Coronary artery (tissue), 2 donors: ENCODE measurements around the gene RASGEF1B.

Experiments used
- DNase-seq: peaks from one replicate; pipeline ENCODE4 v3.0.0-alpha.2; 2017; ENCODE audit warnings: low spot score
- H3K27ac ChIP-seq, 2 donors: fragments of 200-600 bp; sonication (generic); one replicate each; pipeline ENCODE4 v1.5.1; 2016 to 2019
- H3K4me3 ChIP-seq: fragments of 200-600 bp; sonication (generic); 2 replicates; pipeline ENCODE4 v1.5.1; 2016; ENCODE audit warnings: mild to moderate bottlenecking, moderate library complexity
- TF ChIP-seq, protein P1 (sequence below): fragments of 200-600 bp; sonication (generic); IDR thresholded peaks from one replicate; pipeline ENCODE4 v1.5.1; 2019; ENCODE audit warnings: antibody characterized with exemption

The RASGEF1B gene

DNA sequence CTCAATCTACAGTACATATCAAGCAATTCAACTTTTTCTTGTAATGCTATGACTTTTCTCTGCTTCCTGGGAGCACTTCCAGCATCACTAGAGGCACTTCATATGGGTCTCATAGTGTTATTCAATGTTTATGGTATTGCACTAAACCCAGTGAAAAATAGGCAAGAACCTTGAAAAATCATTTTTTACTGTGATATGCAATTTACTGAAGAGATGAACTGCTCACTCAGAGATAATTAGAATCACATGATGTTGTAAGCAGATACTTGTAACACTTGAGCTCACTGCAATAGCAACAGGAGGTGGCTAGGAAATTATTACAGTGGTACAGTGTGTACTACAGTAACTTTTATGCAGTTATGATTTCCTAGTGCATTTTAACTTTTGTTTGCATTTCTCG lies 93.3 kb downstream of the RASGEF1B start:
- H3K27ac ChIP-seq: no peak overlapping the region
- TF ChIP-seq, protein P1, sequence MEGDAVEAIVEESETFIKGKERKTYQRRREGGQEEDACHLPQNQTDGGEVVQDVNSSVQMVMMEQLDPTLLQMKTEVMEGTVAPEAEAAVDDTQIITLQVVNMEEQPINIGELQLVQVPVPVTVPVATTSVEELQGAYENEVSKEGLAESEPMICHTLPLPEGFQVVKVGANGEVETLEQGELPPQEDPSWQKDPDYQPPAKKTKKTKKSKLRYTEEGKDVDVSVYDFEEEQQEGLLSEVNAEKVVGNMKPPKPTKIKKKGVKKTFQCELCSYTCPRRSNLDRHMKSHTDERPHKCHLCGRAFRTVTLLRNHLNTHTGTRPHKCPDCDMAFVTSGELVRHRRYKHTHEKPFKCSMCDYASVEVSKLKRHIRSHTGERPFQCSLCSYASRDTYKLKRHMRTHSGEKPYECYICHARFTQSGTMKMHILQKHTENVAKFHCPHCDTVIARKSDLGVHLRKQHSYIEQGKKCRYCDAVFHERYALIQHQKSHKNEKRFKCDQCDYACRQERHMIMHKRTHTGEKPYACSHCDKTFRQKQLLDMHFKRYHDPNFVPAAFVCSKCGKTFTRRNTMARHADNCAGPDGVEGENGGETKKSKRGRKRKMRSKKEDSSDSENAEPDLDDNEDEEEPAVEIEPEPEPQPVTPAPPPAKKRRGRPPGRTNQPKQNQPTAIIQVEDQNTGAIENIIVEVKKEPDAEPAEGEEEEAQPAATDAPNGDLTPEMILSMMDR: no peak
- no peak overlapping the region for H3K4me3 ChIP-seq
- no peak for DNase-seq

DNA sequence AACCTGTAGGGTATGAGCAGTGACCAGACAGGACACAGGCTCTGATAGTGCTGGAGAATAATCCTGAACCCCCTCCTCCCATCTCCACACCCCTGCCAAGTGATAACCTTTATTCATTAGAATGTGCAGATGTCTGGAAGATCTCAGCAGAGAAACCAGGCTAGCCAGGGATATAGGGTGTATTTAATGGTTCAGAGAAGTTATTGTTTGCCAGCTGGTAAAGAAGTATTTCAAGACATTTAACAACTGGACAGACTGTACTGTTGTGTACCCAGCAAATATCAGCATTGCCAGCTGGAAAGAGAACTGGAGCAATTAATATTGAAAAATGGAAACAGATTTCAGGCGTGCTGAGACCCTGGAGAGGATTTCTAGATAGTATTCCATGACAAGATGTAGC lies 94.5 kb downstream of the RASGEF1B start:
- DNase-seq: no peak
- Histone ChIP-seq H3K4me3 (no peak overlapping the region), H3K27ac (no peak overlapping the region)
- TF ChIP-seq, protein P1: no peak

DNA sequence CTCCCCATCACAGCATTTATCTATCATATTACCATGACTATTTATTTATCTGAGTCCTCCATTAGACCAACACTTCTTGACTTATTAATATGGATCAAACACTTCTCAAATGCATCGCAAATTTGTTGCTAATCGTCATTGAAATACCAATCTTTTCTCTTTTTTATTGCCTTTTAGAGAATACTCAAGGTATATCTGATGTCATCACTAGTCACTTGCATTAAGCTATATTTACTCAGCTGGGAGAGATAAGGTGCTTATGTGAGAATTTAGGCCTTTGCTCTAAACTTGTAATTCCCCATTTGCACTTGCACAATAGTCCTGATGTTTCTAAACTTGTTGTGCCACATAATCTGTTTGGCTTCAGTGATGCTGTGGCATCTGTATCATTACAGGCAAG lies 95.0 kb downstream of the RASGEF1B start:
- TF ChIP-seq, protein P1: no peak
- Histone ChIP-seq H3K4me3 (no peak overlapping the region), H3K27ac (no peak overlapping the region)
- no peak for DNase-seq
